Fibroblast of lung (primary cell): ENCODE results near the gene DLG2. TPM values are rescaled to one million over a fixed set of nuclear protein-coding genes. Genes with fewer than 3 reads are reported as not detected.

ENCODE experiments used
- DNase-seq, 2 donors: peaks; one replicate each; pipeline versions ENCODE4 v3.0.0 to v3.0.0-alpha.2; 2010; ENCODE audit warnings: low read depth in 2 of 2
- H2AFZ ChIP-seq: 2 replicates; pipeline ENCODE4 v1.5.1; 2012; ENCODE audit warnings: low read length, control low read depth, inconsistent platforms
- H3K27ac ChIP-seq: 2 replicates; pipeline ENCODE4 v1.5.1; 2011; ENCODE audit warnings: low read length, control low read depth; ENCODE audit not compliant: insufficient read depth
- H3K27me3 ChIP-seq: 2 replicates; pipeline ENCODE4 v1.5.1; 2011; ENCODE audit warnings: mild to moderate bottlenecking, low read length; ENCODE audit not compliant: control insufficient read depth, insufficient read depth
- H3K36me3 ChIP-seq: 2 replicates; pipeline ENCODE4 v1.5.1; 2011; ENCODE audit warnings: low read length; ENCODE audit not compliant: control insufficient read depth, insufficient read depth
- H3K4me1 ChIP-seq: 2 replicates; pipeline ENCODE4 v1.5.1; 2011; ENCODE audit warnings: low read length; ENCODE audit not compliant: control insufficient read depth, insufficient read depth; ENCODE audit errors: extremely low read depth
- H3K4me2 ChIP-seq: 2 replicates; pipeline ENCODE4 v1.5.1; 2011; ENCODE audit warnings: low read length, control low read depth; ENCODE audit not compliant: insufficient read depth; ENCODE audit errors: extremely low read depth
- H3K4me3 ChIP-seq, 4 experiments: fragments of 200-600 bp in 1 of 4; sonication (generic) in 1 of 4; replicated peaks in 1 of 4; 2 replicates each; pipeline ENCODE4 v1.5.1; 2011 to 2016; ENCODE audit warnings: low read length in 4 of 4, low read depth in 3 of 4, mild to moderate bottlenecking in 3 of 4, control low read depth in 2 of 4, inconsistent platforms in 1 of 4, mixed read lengths in 1 of 4; ENCODE audit not compliant: insufficient read depth in 1 of 4; ENCODE audit errors: control extremely low read depth in 1 of 4
- H3K79me2 ChIP-seq: 2 replicates; pipeline ENCODE4 v1.5.1; 2012; ENCODE audit warnings: mild to moderate bottlenecking, low read length, inconsistent platforms; ENCODE audit not compliant: control insufficient read depth, insufficient read depth
- H3K9ac ChIP-seq: 2 replicates; pipeline ENCODE4 v1.5.1; 2011; ENCODE audit warnings: mild to moderate bottlenecking, low read length, control low read depth; ENCODE audit not compliant: insufficient read depth
- H3K9me3 ChIP-seq: 2 replicates; pipeline ENCODE4 v1.5.1; 2012; ENCODE audit warnings: low read depth, low read length; ENCODE audit not compliant: control insufficient read depth, insufficient read depth
- H4K20me1 ChIP-seq: 2 replicates; pipeline ENCODE4 v1.5.1; 2011; ENCODE audit warnings: low read length; ENCODE audit not compliant: control insufficient read depth, insufficient read depth; ENCODE audit errors: extremely low read depth
- CTCF ChIP-seq, 2 donors: IDR thresholded peaks in 1 of 2; conservative IDR thresholded peaks in 1 of 2; 1 replicate in 1 of 2; 2 replicates in 1 of 2; pipeline ENCODE4 v1.5.1; 2011 to 2012; ENCODE audit warnings: low read length in 2 of 2, control low read depth in 1 of 2, inconsistent platforms in 1 of 2, low read depth in 1 of 2, mild to moderate bottlenecking in 1 of 2
- EZH2 ChIP-seq: IDR thresholded peaks from 2 replicates; pipeline ENCODE4 v1.5.1; 2012; ENCODE audit warnings: low read length, control low read depth, mild to moderate bottlenecking; ENCODE audit errors: missing control alignments
- polyA plus RNA-seq, 2 donors: library from polyadenylated mRNA; depleted of rRNA in 1 of 2; stranded (reverse) in 1 of 2; unstranded in 1 of 2; fragments of >200 nt; gene quantifications; 2 replicates each; pipeline ENCODE4 v1.2.1, GENCODE V29; 2011 to 2012; ENCODE audit warnings: missing spikeins in 1 of 2
- total RNA-seq: library from RNA; depleted of rRNA; stranded (reverse); fragments of >200 nt; gene quantifications from 2 replicates; pipeline ENCODE4 v1.2.1, GENCODE V29; 2014

The DLG2 gene
- total and polyA plus RNA-seq, 2 donors (not counting 1 experiment from before 2014, with no cell fraction given), result 0.77 to 2.3 TPM

- H4K20me1 ChIP-seq, result no peaks in the 10 kb centered on the region
- no peak overlapping the region for H2AFZ ChIP-seq
- no peak overlapping the region for H3K4me2 ChIP-seq
- H3K27ac ChIP-seq, result no peak overlapping the region
- H3K27me3 ChIP-seq, result no peaks in the 10 kb centered on the region
- H3K4me3 ChIP-seq, result no peak overlapping the region
- H3K9me3 ChIP-seq, result no peaks in the 10 kb centered on the region
- DNase-seq, result no peak
- no peaks in the 10 kb centered on the region for H3K4me1 ChIP-seq
- no peak overlapping the region for H3K9ac ChIP-seq
- no peaks in the 10 kb centered on the region for H3K79me2 ChIP-seq
- TF ChIP-seq CTCF (conservative IDR thresholded peaks at IDR 0.05 in 1 of 2, IDR thresholded peaks at IDR 0.05 in 1 of 2; ENCODE audit: low read depth in 1 of 2, low read length in 2 of 2), result no peak
- no peak for TF ChIP-seq EZH2
- H3K36me3 ChIP-seq, result no peaks in the 10 kb centered on the region
These were observed 1712.1 kb downstream of the DLG2 start for GRCh38 chr11:83914995-83915394.

- H3K27ac ChIP-seq, result no peak overlapping the region
- no peaks in the 10 kb centered on the region for H3K9me3 ChIP-seq
- H3K9ac ChIP-seq, result no peak overlapping the region
These were observed 1717.3 kb downstream of the DLG2 start for GRCh38 chr11:83909579-83910534.

More at GRCh38 chr11:83909579-83910534, 1717.3 kb downstream of the DLG2 start:
- Histone ChIP-seq H3K4me3 (no peak overlapping the region), H3K4me1 (no peaks in the 10 kb centered on the region), H3K79me2 (no peaks in the 10 kb centered on the region), H2AFZ (no peak overlapping the region), H3K4me2 (no peak overlapping the region), H4K20me1 (no peaks in the 10 kb centered on the region), H3K36me3 (no peaks in the 10 kb centered on the region), H3K27me3 (no peaks in the 10 kb centered on the region)
- DNase-seq, result no peak
- TF ChIP-seq EZH2 (no peak), CTCF (conservative IDR thresholded peaks at IDR 0.05 in 1 of 2, IDR thresholded peaks at IDR 0.05 in 1 of 2; ENCODE audit: low read depth in 1 of 2, low read length in 2 of 2) (no peak)
